Keratinocyte (primary cell): Measurements from ENCODE around the gene ABHD6.

ENCODE experiments used
- EZH2 ChIP-seq: IDR thresholded peaks from one replicate; pipeline ENCODE4 v1.6.1; 2012; ENCODE audit warnings: inconsistent platforms, mild to moderate bottlenecking, low read length, moderate library complexity
- TF ChIP-seq, protein P1 (sequence below), 3 experiments: IDR thresholded peaks in 1 of 3; conservative IDR thresholded peaks in 1 of 3; optimal IDR thresholded peaks in 1 of 3; 2 replicates in 2 of 3; 3 replicates in 1 of 3; pipeline versions ENCODE3 to v1.5.1; 2011; ENCODE audit warnings: low read length in 3 of 3, mild to moderate bottlenecking in 3 of 3, moderate library complexity in 2 of 3, control low read depth in 1 of 3, inconsistent platforms in 1 of 3; ENCODE audit not compliant: insufficient read depth in 2 of 3; ENCODE audit errors: extremely low read depth in 1 of 3

DNA sequence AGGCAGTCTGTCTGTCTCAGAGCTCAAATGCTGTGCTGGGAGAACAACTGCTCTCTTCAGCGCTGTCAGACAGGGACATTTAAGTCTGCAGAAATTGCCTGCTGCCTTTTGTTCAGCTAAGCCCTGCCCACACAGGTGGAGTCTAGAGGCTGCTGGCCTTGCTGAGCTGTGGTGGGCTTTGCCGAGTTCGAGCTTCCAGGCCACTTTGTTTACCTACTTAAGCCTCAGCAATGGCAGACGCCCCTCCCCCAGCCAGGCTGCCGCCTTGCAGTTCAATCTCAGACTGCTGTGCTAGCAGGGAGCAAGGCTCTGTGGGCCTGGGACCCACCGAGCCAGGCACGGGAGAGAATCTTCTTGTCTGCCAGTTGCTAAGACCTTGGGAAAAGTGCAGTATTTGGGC, 43.5 kb downstream of the ABHD6 start:
- TF ChIP-seq, protein P1, sequence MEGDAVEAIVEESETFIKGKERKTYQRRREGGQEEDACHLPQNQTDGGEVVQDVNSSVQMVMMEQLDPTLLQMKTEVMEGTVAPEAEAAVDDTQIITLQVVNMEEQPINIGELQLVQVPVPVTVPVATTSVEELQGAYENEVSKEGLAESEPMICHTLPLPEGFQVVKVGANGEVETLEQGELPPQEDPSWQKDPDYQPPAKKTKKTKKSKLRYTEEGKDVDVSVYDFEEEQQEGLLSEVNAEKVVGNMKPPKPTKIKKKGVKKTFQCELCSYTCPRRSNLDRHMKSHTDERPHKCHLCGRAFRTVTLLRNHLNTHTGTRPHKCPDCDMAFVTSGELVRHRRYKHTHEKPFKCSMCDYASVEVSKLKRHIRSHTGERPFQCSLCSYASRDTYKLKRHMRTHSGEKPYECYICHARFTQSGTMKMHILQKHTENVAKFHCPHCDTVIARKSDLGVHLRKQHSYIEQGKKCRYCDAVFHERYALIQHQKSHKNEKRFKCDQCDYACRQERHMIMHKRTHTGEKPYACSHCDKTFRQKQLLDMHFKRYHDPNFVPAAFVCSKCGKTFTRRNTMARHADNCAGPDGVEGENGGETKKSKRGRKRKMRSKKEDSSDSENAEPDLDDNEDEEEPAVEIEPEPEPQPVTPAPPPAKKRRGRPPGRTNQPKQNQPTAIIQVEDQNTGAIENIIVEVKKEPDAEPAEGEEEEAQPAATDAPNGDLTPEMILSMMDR (optimal IDR thresholded peaks at IDR 0.05 in 1 of 3, IDR thresholded peaks at IDR 0.05 in 1 of 3, conservative IDR thresholded peaks at IDR 0.05 in 1 of 3; ENCODE audit: extremely low read depth in 1 of 3, insufficient read depth in 2 of 3, low read length in 3 of 3) = no peak
- TF ChIP-seq EZH2 = no peak
